ENCODE measurements around the gene GRIA1. TPM values are rescaled to one million over a fixed set of nuclear protein-coding genes. Genes with fewer than 3 reads are reported as not detected.

GRIA1 gene
- total and polyA plus RNA-seq, 8 donors: 0.04 to 0.22 (median 0.05) TPM; not detected in 3

GRCh38 chr5:153742060-153742459 is 251.6 kb downstream of the GRIA1 start:
- 55 to 74% methylated on average over 5 of the region's 5 CpGs for WGBS, 2 donors

GRCh38 chr5:153744751-153745150 is 254.3 kb downstream of the GRIA1 start:
- DNase-seq: no peak
- WGBS, 2 donors: 60 to 75% methylated on average over 2 of the region's 2 CpGs
- no peak overlapping the region for H3K27ac ChIP-seq
- TF ChIP-seq CTCF (IDR thresholded peaks at IDR 0.05): no peak
- no peaks in the 10 kb centered on the region for H3K4me1 ChIP-seq
- no peaks in the 10 kb centered on the region for H3K36me3 ChIP-seq
- no peaks in the 10 kb centered on the region for H3K9me3 ChIP-seq
- FAIRE-seq: no peak
- H3K27me3 ChIP-seq: no peaks in the 10 kb centered on the region
- no peak overlapping the region for H3K4me3 ChIP-seq
- intact Hi-C loops (cut with DNase I): no loop called here
- ATAC-seq: no peak

More at GRCh38 chr5:153742060-153742459, 251.6 kb downstream of the GRIA1 start:
- intact Hi-C loops (cut with DNase I): no loop called here
- no peak overlapping the region for H3K4me3 ChIP-seq
- H3K9me3 ChIP-seq: no peaks in the 10 kb centered on the region
- TF ChIP-seq CTCF (IDR thresholded peaks at IDR 0.05): no peak
- H3K36me3 ChIP-seq: no peaks in the 10 kb centered on the region
- H3K27ac ChIP-seq: no peak overlapping the region
- FAIRE-seq: no peak
- no peak for ATAC-seq
- DNase-seq: no peak
- no peaks in the 10 kb centered on the region for H3K27me3 ChIP-seq
- no peaks in the 10 kb centered on the region for H3K4me1 ChIP-seq

- no peak for TF ChIP-seq CTCF (IDR thresholded peaks at IDR 0.05)
- ATAC-seq (no peak), DNase-seq (no peak), FAIRE-seq (no peak)
- intact Hi-C loops (cut with DNase I): no loop called here
- Histone ChIP-seq H3K4me3 (no peak overlapping the region), H3K4me1 (no peaks in the 10 kb centered on the region), H3K9me3 (no peaks in the 10 kb centered on the region), H3K27me3 (no peaks in the 10 kb centered on the region), H3K36me3 (no peaks in the 10 kb centered on the region), H3K27ac (no peak overlapping the region)
- 43 to 47% methylated on average over 5 of the region's 5 CpGs for WGBS, 2 donors
Observed at GRCh38 chr5:153745778-153746395, 255.4 kb downstream of the GRIA1 start.

GRCh38 chr5:153746440-153746839 is 256.0 kb downstream of the GRIA1 start:
- intact Hi-C loops (cut with DNase I): no loop called here
- Histone ChIP-seq H3K4me3 (no peak overlapping the region), H3K4me1 (no peaks in the 10 kb centered on the region), H3K9me3 (no peaks in the 10 kb centered on the region), H3K36me3 (no peaks in the 10 kb centered on the region), H3K27ac (no peak overlapping the region), H3K27me3 (no peaks in the 10 kb centered on the region)
- no peak for FAIRE-seq
- DNase-seq: no peak
- ATAC-seq: no peak
- no peak for TF ChIP-seq CTCF (IDR thresholded peaks at IDR 0.05)
- WGBS, 2 donors: 71 to 73% methylated on average over 3 of the region's 3 CpGs

- Histone ChIP-seq H3K27ac (no peak overlapping the region), H3K9me3 (no peaks in the 10 kb centered on the region), H3K4me3 (no peak overlapping the region), H3K36me3 (no peaks in the 10 kb centered on the region), H3K4me1 (no peaks in the 10 kb centered on the region), H3K27me3 (no peaks in the 10 kb centered on the region)
- FAIRE-seq (no peak), DNase-seq (no peak), ATAC-seq (no peak)
- intact Hi-C loops (cut with DNase I): no loop called here
- WGBS, 2 donors: 71 to 85% methylated on average over 2 of the region's 2 CpGs
- no peak for TF ChIP-seq CTCF (IDR thresholded peaks at IDR 0.05)
Observed at GRCh38 chr5:153748823-153749222, 258.4 kb downstream of the GRIA1 start.
